LNCAP (cell line): ENCODE measurements around the gene MYO1E.

Source experiments
- CTCF ChIP-seq: fragments of 450-650 bp; IDR thresholded peaks from 2 replicates; pipeline ENCODE4 v1.5.1; 2017; ENCODE audit warnings: mild to moderate bottlenecking

MYO1E gene

GRCh38 chr15:59227021-59227420 lies 145.7 kb downstream of the MYO1E start:
- TF ChIP-seq CTCF: no peak

GRCh38 chr15:59224474-59224873 lies 148.2 kb downstream of the MYO1E start:
- no peak for TF ChIP-seq CTCF

- TF ChIP-seq CTCF: no peak
Observed at GRCh38 chr15:59223736-59224135, 148.9 kb downstream of the MYO1E start.

GRCh38 chr15:59222906-59223550 lies 149.6 kb downstream of the MYO1E start:
- TF ChIP-seq CTCF: no peak

GRCh38 chr15:59221511-59222505 lies 150.9 kb downstream of the MYO1E start:
- TF ChIP-seq CTCF: no peak

GRCh38 chr15:59218710-59219109 lies 154.0 kb downstream of the MYO1E start:
- no peak for TF ChIP-seq CTCF

GRCh38 chr15:59217876-59218498 lies 154.7 kb downstream of the MYO1E start:
- TF ChIP-seq CTCF: no peak
